Panc1 (cell line): Measurements from ENCODE around the gene OR4D6.

Experiments
- TCF7L2 ChIP-seq: IDR thresholded peaks from 2 replicates; pipeline ENCODE4 v1.6.1; 2011; ENCODE audit warnings: mild to moderate bottlenecking, low read depth, low read length, inconsistent platforms
- TF ChIP-seq, protein P1 (sequence below): fragments of 450-650 bp; IDR thresholded peaks from 2 replicates; pipeline ENCODE4 v1.5.1; 2017; ENCODE audit warnings: mild to moderate bottlenecking
- TF ChIP-seq, protein P2 (sequence below), 2 experiments: IDR thresholded peaks; 2 replicates each; pipeline ENCODE4 v1.6.1; 2011 to 2012; ENCODE audit warnings: low read depth in 2 of 2, control low read depth in 1 of 2, low read length in 1 of 2, mild to moderate bottlenecking in 1 of 2, moderate library complexity in 1 of 2; ENCODE audit not compliant: insufficient read depth in 1 of 2

DNA sequence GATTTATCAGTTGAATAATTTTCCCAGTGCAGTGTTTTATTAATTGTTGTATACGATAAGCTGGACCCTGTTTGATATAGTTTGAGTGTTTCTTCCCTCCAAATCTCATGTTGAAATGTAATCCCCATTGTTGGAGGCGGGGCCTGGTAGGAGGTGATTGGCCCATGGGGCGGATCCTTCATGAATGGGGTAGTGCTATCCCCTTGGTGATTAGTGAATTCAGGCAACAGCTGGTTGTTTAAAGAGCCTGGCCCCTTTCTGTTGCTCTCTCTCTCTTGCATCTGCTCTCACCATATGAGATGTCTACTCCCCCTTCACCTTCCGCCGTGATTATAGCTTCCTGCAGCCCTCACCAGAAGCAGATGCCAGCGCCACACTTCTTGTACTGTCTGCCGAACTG lies 19.0 kb upstream of the OR4D6 start:
- TF ChIP-seq, protein P1, sequence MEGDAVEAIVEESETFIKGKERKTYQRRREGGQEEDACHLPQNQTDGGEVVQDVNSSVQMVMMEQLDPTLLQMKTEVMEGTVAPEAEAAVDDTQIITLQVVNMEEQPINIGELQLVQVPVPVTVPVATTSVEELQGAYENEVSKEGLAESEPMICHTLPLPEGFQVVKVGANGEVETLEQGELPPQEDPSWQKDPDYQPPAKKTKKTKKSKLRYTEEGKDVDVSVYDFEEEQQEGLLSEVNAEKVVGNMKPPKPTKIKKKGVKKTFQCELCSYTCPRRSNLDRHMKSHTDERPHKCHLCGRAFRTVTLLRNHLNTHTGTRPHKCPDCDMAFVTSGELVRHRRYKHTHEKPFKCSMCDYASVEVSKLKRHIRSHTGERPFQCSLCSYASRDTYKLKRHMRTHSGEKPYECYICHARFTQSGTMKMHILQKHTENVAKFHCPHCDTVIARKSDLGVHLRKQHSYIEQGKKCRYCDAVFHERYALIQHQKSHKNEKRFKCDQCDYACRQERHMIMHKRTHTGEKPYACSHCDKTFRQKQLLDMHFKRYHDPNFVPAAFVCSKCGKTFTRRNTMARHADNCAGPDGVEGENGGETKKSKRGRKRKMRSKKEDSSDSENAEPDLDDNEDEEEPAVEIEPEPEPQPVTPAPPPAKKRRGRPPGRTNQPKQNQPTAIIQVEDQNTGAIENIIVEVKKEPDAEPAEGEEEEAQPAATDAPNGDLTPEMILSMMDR: no peak
- TF ChIP-seq, protein P2, sequence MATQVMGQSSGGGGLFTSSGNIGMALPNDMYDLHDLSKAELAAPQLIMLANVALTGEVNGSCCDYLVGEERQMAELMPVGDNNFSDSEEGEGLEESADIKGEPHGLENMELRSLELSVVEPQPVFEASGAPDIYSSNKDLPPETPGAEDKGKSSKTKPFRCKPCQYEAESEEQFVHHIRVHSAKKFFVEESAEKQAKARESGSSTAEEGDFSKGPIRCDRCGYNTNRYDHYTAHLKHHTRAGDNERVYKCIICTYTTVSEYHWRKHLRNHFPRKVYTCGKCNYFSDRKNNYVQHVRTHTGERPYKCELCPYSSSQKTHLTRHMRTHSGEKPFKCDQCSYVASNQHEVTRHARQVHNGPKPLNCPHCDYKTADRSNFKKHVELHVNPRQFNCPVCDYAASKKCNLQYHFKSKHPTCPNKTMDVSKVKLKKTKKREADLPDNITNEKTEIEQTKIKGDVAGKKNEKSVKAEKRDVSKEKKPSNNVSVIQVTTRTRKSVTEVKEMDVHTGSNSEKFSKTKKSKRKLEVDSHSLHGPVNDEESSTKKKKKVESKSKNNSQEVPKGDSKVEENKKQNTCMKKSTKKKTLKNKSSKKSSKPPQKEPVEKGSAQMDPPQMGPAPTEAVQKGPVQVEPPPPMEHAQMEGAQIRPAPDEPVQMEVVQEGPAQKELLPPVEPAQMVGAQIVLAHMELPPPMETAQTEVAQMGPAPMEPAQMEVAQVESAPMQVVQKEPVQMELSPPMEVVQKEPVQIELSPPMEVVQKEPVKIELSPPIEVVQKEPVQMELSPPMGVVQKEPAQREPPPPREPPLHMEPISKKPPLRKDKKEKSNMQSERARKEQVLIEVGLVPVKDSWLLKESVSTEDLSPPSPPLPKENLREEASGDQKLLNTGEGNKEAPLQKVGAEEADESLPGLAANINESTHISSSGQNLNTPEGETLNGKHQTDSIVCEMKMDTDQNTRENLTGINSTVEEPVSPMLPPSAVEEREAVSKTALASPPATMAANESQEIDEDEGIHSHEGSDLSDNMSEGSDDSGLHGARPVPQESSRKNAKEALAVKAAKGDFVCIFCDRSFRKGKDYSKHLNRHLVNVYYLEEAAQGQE (IDR thresholded peaks at IDR 0.05; ENCODE audit: insufficient read depth in 1 of 2, low read depth in 2 of 2, low read length in 1 of 2): no peak
- no peak for TF ChIP-seq TCF7L2
